GM10248 (cell line): ENCODE results near the gene CD3G.

ENCODE experiments used
- CTCF ChIA-PET: fragments of 300-600 bp; sonication (Branson Sonifier 250); formaldehyde crosslinking; extraction: SDS; loops from one replicate; lab custom pipeline; 2021; ENCODE audit warnings: antibody characterized with exemption; lab: Yijun Ruan, JAX
- POLR2A ChIA-PET: fragments of 350-650 bp; sonication (Branson Sonifier 250); formaldehyde crosslinking; extraction: SDS; loops from one replicate; lab custom pipeline; 2020; ENCODE audit warnings: antibody characterized with exemption; lab: Yijun Ruan, JAX
- DNase-seq: peaks from one replicate; pipeline ENCODE4 v3.0.0; 2012; ENCODE audit errors: extremely low spot score
- TF ChIP-seq, protein P1 (sequence below): IDR thresholded peaks from 2 replicates; pipeline ENCODE4 v1.5.1; 2012; ENCODE audit warnings: mild to moderate bottlenecking, low read depth; ENCODE audit errors: extremely low read depth, missing control alignments, control extremely low read depth

Gene CD3G

DNA sequence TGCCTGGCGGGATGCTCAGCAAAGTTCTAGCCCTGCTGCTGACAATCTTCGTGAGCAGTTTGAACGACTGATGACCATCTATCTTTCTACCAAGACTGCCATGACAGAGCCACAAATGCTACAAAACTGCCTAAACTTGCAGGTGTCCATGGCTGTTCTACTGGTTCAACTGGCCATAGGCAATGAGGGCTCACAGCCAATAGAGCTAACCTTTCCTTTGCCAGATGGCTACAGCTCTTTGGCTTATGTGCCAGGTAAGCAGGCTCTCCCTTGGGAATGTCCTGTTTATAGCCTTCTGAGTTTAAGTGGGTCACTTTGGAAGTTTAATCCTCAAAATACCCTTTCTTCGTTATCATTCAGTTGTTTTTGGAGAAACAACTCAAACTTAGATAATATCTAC is 35.4 kb downstream of the CD3G start:
- no peak for DNase-seq
- POLR2A ChIA-PET = interaction anchor here (0.7 kb wide), 1 partner anchor 138 kb away, joined by 3 read pairs; no protein-coding TSS in a partner anchor
- TF ChIP-seq, protein P1, sequence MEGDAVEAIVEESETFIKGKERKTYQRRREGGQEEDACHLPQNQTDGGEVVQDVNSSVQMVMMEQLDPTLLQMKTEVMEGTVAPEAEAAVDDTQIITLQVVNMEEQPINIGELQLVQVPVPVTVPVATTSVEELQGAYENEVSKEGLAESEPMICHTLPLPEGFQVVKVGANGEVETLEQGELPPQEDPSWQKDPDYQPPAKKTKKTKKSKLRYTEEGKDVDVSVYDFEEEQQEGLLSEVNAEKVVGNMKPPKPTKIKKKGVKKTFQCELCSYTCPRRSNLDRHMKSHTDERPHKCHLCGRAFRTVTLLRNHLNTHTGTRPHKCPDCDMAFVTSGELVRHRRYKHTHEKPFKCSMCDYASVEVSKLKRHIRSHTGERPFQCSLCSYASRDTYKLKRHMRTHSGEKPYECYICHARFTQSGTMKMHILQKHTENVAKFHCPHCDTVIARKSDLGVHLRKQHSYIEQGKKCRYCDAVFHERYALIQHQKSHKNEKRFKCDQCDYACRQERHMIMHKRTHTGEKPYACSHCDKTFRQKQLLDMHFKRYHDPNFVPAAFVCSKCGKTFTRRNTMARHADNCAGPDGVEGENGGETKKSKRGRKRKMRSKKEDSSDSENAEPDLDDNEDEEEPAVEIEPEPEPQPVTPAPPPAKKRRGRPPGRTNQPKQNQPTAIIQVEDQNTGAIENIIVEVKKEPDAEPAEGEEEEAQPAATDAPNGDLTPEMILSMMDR = no peak
- CTCF ChIA-PET = interaction anchor here (1.0 to 6.0 kb wide), 6 partner anchors 12 to 181 kb away, joined by 4 to 44 read pairs (median 6); no protein-coding TSS in a partner anchor

DNA sequence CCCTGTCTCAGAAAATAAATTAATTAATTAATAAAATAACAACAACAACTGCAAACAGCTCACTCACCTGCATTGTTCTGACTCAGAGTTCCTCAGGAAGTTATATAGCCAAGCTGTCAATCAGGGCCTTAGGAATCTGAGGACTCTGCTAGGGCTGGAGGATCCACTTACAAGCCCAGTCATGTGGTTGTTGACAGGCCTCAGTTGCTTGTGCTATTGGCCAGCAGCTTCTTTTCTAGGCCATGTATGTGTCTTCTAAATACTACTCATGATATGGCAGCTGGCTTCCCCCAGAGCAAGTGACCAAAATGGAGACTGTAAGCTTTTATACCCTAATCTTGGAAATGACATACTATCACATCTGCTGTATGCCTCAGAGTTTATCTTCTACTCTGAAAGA is 36.4 kb downstream of the CD3G start:
- no peak for DNase-seq
- ChIA-PET CTCF (interaction anchor here (2.1 to 6.0 kb wide), 2 partner anchors 11 to 16 kb away, joined by 7 to 44 read pairs; no protein-coding TSS in a partner anchor), POLR2A (no interaction called here)
- TF ChIP-seq, protein P1 = no peak

DNA sequence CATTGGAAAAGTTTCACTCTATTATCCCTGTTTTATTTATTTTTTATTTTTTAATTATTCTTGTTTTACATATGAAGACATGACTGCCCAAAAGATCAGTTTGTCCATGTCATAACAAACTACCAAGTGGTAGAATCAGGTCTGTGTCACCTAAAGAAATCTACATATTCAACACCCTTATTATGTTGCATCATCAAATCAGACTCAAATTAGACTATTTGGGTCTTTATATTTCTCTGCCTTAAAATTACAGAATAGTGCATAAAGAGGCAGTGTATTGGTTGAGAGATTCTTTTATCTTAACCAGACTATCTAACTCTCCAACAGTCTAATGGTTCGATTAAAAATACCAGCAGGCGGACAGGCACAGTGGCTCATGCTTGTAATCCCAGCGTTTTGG is 38.8 kb downstream of the CD3G start:
- DNase-seq = no peak
- TF ChIP-seq, protein P1 = no peak
- POLR2A ChIA-PET = no interaction called here
- CTCF ChIA-PET = interaction anchor here (1.0 to 5.7 kb wide), 3 partner anchors 10 to 25 kb away, joined by 3 to 30 read pairs (median 4); no protein-coding TSS in a partner anchor

DNA sequence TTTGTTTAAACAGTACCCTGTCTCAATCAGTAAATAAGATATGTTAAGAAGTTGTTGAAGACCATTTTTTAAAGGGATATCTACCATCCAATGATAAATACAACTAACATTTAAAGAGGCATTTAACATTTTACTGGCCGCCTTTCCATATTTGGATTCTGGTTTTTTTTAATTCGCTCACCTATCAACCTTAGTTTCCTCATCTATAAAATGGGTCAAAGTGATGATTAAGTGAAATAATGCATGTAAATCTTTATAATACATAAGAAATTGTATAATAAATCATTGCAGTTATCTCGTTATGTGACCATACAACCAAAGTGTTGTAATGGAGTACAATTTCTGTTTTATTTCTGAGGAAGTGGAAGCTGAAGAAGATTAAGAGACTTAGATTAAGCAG is 39.5 kb downstream of the CD3G start:
- POLR2A ChIA-PET = no interaction called here
- TF ChIP-seq, protein P1 = no peak
- CTCF ChIA-PET = interaction anchor here (1.0 to 5.7 kb wide), 2 partner anchors 10 to 14 kb away, joined by 4 to 30 read pairs; no protein-coding TSS in a partner anchor
- DNase-seq = no peak

DNA sequence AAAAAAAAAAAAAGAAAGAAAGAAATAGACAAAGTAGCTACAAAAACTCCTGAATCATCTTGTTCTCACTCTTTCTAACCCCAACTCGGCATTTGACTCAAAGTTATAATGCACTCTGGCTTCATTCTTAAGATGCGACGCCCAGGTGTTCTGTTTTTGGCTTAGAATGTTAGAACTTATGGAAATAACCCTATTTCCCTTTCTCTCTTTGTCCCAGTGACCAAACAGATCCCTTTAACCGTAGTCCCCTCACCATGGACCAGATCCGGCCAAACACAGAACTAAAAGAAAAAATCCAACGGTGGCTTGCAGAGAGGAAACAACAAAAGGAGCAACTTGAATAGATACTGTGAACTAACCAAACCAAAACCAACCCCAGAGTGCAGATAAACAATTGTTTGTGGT is 52.0 kb downstream of the CD3G start:
- ChIA-PET CTCF (interaction anchor here (1.1 to 5.7 kb wide), 3 partner anchors 12 to 197 kb away, joined by 4 to 30 read pairs (median 7); no protein-coding TSS in a partner anchor), POLR2A (no interaction called here)
- TF ChIP-seq, protein P1 = no peak
- DNase-seq = no peak

DNA sequence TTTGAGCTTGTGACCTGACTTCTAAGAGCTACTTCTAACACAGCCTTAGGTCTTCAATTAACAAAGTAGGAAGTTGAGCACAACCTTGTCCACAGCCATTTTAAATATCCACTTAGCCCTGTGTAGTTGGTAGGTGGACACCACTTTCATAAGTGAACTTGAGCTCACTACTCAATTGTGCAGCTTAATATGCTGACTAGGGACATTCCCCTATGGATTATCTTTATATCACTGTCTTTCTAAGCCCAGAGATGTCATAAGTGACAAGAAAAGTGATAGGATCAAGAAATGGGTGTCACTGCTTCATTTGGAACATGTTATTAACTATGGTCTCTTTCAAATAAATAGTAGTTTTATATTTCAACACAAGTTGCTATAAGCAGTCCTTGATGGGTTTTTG is 53.3 kb downstream of the CD3G start:
- TF ChIP-seq, protein P1 = no peak
- POLR2A ChIA-PET = no interaction called here
- DNase-seq = no peak
- CTCF ChIA-PET = interaction anchor here (0.8 to 5.7 kb wide), 9 partner anchors 9 to 93 kb away, joined by 3 to 30 read pairs (median 5); no protein-coding TSS in a partner anchor
